ENCODE data around the gene STOM. TPM values are rescaled to one million over a fixed set of nuclear protein-coding genes. Genes with fewer than 3 reads are reported as not detected.
A peak's percentile ranks its signal among the peaks of the same experiment; 100 is the strongest.
"Not testable (repeated sequence)": the region's sequence is repeated elsewhere in the genome, so short reads cannot be mapped to it uniquely, and the experiment has no call there.

The STOM gene
- total RNA-seq, 1 experiment from 2014 or later, result 45.1 TPM

DNA sequence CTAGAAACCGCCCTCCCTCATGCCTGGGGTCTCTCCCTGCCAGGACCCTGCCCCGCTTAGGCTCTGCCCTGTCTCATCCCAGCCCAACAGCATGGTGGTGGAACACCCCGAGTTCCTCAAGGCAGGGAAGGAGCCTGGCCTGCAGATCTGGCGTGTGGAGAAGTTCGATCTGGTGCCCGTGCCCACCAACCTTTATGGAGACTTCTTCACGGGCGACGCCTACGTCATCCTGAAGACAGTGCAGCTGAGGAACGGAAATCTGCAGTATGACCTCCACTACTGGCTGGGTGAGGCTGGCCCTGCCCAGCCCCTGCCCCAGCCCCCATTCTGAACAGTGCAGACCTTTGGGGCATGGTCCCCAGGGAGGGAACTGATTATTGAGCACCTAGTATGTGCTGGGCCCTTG is 68.2 kb downstream of the STOM start:
- no peak for DNase-seq (ENCODE audit: low read depth)

DNA sequence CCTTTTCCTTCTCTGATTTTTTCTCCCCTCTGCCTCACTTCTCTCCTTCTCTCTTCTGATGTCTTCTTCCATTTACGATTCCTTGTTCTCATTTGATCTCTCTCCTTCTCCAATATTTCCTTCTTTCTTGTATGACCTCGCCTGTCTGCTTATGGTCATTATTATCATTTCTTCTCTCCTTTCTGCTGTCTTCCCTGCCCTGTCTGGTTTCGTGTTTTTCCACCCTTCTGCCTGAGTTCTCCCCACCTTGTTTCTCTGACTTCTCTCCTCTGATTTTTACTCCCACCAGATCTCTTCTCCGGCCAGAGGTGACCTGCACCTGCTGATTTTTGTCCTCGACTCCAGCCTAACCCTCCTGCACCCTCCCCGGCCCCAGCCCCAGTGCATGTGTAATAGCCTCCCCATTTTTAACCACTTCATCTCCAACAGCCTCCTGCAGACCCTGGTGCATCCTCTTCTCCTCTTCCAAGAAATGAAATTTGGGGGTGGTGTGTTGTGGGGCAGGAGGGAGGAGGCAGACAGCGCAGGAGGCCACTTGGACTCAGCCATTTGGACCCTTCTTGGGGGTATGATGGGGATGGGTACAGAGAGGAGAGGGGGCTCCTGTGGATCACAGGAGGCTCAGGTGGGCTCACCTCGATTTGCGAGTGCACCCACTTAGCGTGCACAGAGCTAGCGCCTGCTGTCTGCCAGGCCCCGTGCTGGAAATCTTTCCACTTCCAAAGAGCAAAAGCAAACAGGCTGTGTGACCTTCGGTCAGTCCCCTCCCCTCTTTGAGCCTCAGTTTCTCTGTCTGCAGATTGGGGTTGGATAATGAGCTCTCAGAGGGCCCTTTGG is 69.5 kb downstream of the STOM start:
- no peak for DNase-seq (ENCODE audit: low read depth)

GRCh38 chr9:121299467-121300282 is 70.4 kb downstream of the STOM start:
- no peak for DNase-seq (ENCODE audit: low read depth)

GRCh38 chr9:121298689-121299466 is 71.2 kb downstream of the STOM start:
- no peak for DNase-seq (ENCODE audit: low read depth)

DNA sequence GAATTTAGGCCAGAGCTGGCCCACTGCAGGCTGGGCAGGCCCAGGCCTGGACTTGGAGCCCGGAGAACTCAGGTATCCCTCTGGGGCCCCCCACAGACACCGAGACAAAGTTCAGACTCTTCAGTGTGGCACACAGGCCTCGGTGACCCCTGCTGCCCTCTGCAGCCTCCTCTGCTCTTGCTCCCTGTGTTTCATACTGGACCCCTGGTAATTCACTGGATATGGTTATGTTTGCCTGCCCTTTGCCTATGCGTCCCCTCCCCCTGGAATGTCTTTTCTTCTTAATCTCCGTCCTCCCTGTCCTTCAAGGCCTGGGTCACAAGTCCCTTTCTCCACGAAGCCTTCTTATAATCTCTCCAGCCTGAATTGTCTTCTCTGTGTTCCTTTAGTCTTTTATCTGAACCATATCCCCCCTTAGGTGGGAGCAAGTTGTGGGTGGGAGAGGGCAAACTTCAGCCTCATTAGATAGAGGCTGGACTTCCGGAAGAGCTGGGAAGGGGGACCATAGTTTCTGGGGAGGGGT is 72.0 kb downstream of the STOM start:
- no peak for DNase-seq (ENCODE audit: low read depth)

DNA sequence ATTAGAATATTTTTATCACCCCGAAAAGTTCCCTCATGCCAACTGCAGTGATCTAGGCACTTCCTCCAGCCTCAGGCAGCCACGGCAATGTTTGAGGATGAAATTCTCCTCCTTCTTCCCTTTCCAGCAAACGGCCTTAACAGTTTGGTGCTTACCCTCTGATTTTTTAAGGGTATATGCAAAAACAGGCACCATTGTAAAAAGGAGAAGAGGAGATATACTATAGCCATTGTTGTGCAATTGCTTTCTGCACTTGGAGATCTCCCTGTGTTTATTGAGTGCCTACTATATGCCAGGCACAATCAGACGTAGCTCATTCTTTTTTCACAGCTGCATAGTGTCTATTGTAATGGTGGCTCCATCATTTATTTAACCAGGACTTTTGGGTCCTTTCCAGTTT is 72.7 kb downstream of the STOM start:
- no peak for DNase-seq (ENCODE audit: low read depth)

GRCh38 chr9:121296213-121297127 is 73.6 kb downstream of the STOM start:
- DNase-seq (ENCODE audit: low read depth), result no peak

GRCh38 chr9:121295662-121296191 is 74.3 kb downstream of the STOM start:
- no peak for DNase-seq (ENCODE audit: low read depth)

DNA sequence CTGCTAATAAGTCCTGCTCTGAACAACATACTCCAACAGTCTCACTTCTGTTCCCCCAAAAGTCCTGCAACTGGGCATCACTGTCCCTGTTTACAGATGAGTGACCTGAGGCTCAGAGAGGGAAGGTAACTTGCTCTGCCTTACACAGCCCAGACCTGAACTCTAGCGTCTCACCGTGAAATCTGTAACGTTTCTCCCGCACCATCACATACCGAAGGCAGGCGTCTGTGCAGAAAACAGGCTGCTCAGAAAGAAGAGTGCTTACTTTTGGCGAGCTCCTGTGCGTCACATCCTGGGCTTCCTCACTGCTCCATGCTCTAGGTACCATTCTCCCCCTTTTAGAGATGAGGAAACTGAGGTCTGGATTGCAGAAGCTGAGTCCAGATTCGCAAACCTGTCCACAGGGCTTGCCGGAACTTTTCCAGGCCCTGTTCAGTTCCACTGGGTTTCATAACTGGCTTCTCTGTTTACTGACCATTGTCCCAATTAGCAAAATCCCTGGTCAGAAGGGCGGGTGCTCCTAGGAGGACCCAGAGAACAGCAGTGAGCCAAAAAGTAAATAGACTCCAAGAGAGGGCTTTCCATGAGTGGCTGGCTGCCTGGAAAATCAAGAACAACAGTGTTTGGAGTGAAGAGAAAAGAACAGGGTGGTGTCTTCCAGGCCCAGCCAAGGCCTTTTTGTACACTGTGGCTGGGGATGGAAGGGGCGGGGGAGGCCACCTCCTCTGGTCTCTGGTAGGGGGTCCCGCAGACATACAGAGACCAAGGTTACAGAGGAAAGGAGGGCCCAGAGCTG is 75.0 kb downstream of the STOM start:
- no peak for DNase-seq (ENCODE audit: low read depth)

DNA sequence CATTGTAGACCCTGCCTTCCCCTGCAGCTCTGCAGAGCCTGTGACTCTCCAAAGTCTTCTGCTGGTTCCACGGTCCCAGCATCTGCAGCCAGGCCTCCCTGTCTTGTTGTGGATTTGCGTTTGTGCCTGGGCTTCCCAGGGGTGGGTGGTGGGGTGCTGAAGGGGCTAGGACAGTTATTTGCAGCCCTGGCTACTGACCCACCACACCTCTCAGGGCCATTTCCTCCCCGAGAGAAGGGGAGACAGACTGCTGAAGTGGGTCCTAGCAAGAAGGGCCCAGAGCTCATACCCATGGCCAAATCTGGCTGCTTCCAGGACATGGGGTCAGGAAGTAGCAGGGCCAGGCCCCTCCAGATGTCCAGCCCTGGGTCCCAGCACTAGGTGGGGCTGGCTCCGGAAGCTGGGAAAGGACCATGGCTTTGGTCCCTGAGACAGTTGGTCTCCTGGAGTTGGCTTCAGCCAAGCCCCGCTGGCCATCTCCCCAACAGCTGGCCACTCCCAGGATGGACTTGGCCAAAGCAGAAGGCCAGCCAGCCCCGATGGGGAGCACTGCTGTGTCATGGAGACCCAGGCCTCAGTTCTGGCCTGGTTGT is 75.8 kb downstream of the STOM start:
- DNase-seq (ENCODE audit: low read depth), result no peak

GRCh38 chr9:121292801-121293241 is 77.2 kb downstream of the STOM start:
- DNase-seq (ENCODE audit: low read depth), result no peak

- no peak for DNase-seq (ENCODE audit: low read depth)
These were observed 78.0 kb downstream of the STOM start for GRCh38 chr9:121292051-121292450.

DNA sequence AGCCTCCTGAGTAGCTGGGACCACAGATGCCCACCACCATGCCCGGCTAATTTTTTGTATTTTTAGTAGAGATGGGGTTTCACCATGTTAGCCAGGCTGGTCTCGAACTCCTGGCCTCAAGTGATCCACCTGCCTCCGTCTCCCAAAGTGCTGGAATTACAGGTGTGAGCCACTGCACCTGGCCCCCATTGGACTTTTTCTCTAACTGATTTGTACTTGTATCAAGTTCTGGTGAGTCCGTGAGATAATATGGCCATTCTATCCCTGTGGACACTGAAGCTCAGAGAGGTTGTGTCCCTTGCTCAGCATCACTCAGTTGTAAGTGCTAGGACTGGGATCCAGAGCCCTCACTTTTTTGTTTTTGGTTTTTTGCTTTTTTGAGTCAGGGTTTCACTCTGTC is 78.5 kb downstream of the STOM start:
- DNase-seq (ENCODE audit: low read depth), result not testable (repeated sequence)

- no peak for DNase-seq (ENCODE audit: low read depth)
These were observed 80.2 kb downstream of the STOM start for GRCh38 chr9:121289772-121290370.

- peak; percentile 45 for DNase-seq (ENCODE audit: low read depth)
These were observed 80.9 kb downstream of the STOM start for GRCh38 chr9:121289026-121289771.
